Measurements from ENCODE around the gene COX10. TPM values are rescaled to one million over a fixed set of nuclear protein-coding genes. Genes with fewer than 3 reads are reported as not detected.

COX10 gene
- total RNA-seq, 1 donor from 2014 or later: 20.8 TPM

- TF ChIP-seq CTCF (IDR thresholded peaks at IDR 0.05): no peak
- intact Hi-C loops (cut with micrococcal nuclease): no loop called here
- no peaks in the 10 kb centered on the region for H3K9me3 Mint-ChIP-seq
- no peak overlapping the region for H3K27ac Mint-ChIP-seq
- ChIA-PET CTCF (no interaction called here), POLR2A (no interaction called here)
- no peak for DNase-seq
- H3K27me3 Mint-ChIP-seq: peaks cover 10% of the 10 kb centered on the region
- no peak overlapping the region for H3K4me3 Mint-ChIP-seq
- H3K36me3 Mint-ChIP-seq (ENCODE audit: low read depth): peaks cover 54% of the 10 kb centered on the region
- no peak for ATAC-seq (ENCODE audit: low read depth)
- peaks cover 10% of the 10 kb centered on the region for H3K4me1 Mint-ChIP-seq
These were observed 128.3 kb downstream of the COX10 start for GRCh38 chr17:14197586-14197985.

- CTCF ChIA-PET: no interaction called here
- Mint-ChIP-seq H3K36me3 (ENCODE audit: low read depth) (peaks cover 58% of the 10 kb centered on the region), H3K4me3 (no peak overlapping the region), H3K27ac (no peak overlapping the region), H3K4me1 (peaks cover 9% of the 10 kb centered on the region), H3K27me3 (peaks cover 13% of the 10 kb centered on the region), H3K9me3 (no peaks in the 10 kb centered on the region)
- TF ChIP-seq CTCF (IDR thresholded peaks at IDR 0.05): no peak
- DNase-seq (no peak), ATAC-seq (ENCODE audit: low read depth) (no peak)
- intact Hi-C loops (cut with micrococcal nuclease): no loop called here
- POLR2A ChIA-PET: no interaction called here
These were observed 128.7 kb downstream of the COX10 start for GRCh38 chr17:14198013-14198412.

- POLR2A ChIA-PET: no interaction called here
- CTCF ChIA-PET: no interaction called here
- peaks cover 6% of the 10 kb centered on the region for H3K4me1 Mint-ChIP-seq
- no peak for DNase-seq
- peaks cover 59% of the 10 kb centered on the region for H3K36me3 Mint-ChIP-seq (ENCODE audit: low read depth)
- H3K4me3 Mint-ChIP-seq: no peak overlapping the region
- H3K27ac Mint-ChIP-seq: no peak overlapping the region
- intact Hi-C loops (cut with micrococcal nuclease): no loop called here
- TF ChIP-seq CTCF (IDR thresholded peaks at IDR 0.05): no peak
- no peak for ATAC-seq (ENCODE audit: low read depth)
- no peaks in the 10 kb centered on the region for H3K9me3 Mint-ChIP-seq
- H3K27me3 Mint-ChIP-seq: peaks cover 13% of the 10 kb centered on the region
These were observed 129.3 kb downstream of the COX10 start for GRCh38 chr17:14198575-14198974.

- no peak for DNase-seq
- peaks cover 6% of the 10 kb centered on the region for H3K4me1 Mint-ChIP-seq
- H3K4me3 Mint-ChIP-seq: no peak overlapping the region
- H3K27ac Mint-ChIP-seq: no peak overlapping the region
- POLR2A ChIA-PET: no interaction called here
- H3K36me3 Mint-ChIP-seq (ENCODE audit: low read depth): peaks cover 69% of the 10 kb centered on the region
- intact Hi-C loops (cut with micrococcal nuclease): no loop called here
- CTCF ChIA-PET: no interaction called here
- no peak for TF ChIP-seq CTCF (IDR thresholded peaks at IDR 0.05)
- peaks cover 13% of the 10 kb centered on the region for H3K27me3 Mint-ChIP-seq
- H3K9me3 Mint-ChIP-seq: no peaks in the 10 kb centered on the region
- ATAC-seq (ENCODE audit: low read depth): no peak
These were observed 130.3 kb downstream of the COX10 start for GRCh38 chr17:14199601-14200000.

GRCh38 chr17:14200354-14200753, 131.1 kb downstream of the COX10 start:
- DNase-seq (no peak), ATAC-seq (ENCODE audit: low read depth) (no peak)
- intact Hi-C loops (cut with micrococcal nuclease): no loop called here
- Mint-ChIP-seq H3K27me3 (peaks cover 13% of the 10 kb centered on the region), H3K9me3 (no peaks in the 10 kb centered on the region), H3K36me3 (ENCODE audit: low read depth) (peaks cover 73% of the 10 kb centered on the region), H3K4me3 (no peak overlapping the region), H3K4me1 (peaks cover 6% of the 10 kb centered on the region), H3K27ac (no peak overlapping the region)
- CTCF ChIA-PET: no interaction called here
- POLR2A ChIA-PET: no interaction called here
- no peak for TF ChIP-seq CTCF (IDR thresholded peaks at IDR 0.05)

All from activated B cell treated with CpG ODN at 0.5 μM for 24 hours (primary cell).